Endodermal cell (in vitro differentiated cells): ENCODE results near the gene FHOD1. TPM values are rescaled to one million over a fixed set of nuclear protein-coding genes. Genes with fewer than 3 reads are reported as not detected.

Source experiments
- DNase-seq: peaks from one replicate; pipeline ENCODE4 v3.0.0-alpha.2; 2017
- H3K27ac ChIP-seq: 2 replicates; pipeline ENCODE4 v1.5.1; 2013; ENCODE audit warnings: mild to moderate bottlenecking, low read depth, low read length, moderate library complexity
- H3K27me3 ChIP-seq: 2 replicates; pipeline ENCODE4 v1.6.1; 2013; ENCODE audit warnings: mild to moderate bottlenecking, low read length, moderate library complexity; ENCODE audit not compliant: insufficient read depth, control insufficient read depth, poor library complexity, severe bottlenecking
- H3K36me3 ChIP-seq: 2 replicates; pipeline ENCODE4 v1.7.0; 2013; ENCODE audit warnings: mild to moderate bottlenecking, low read length, moderate library complexity; ENCODE audit not compliant: control insufficient read depth, insufficient read depth
- H3K4me1 ChIP-seq: one replicate; pipeline ENCODE4 v1.7.0; 2013; ENCODE audit warnings: low read length; ENCODE audit not compliant: control insufficient read depth, insufficient read depth
- H3K4me3 ChIP-seq: 2 replicates; pipeline ENCODE4 v1.5.1; 2013; ENCODE audit warnings: mild to moderate bottlenecking, low read length, moderate library complexity
- H3K9ac ChIP-seq: 2 replicates; pipeline ENCODE4 v1.6.1; 2013; ENCODE audit warnings: mild to moderate bottlenecking, low read length, moderate library complexity; ENCODE audit not compliant: poor library complexity, severe bottlenecking; ENCODE audit errors: extremely low read depth
- H3K9me3 ChIP-seq: 2 replicates; pipeline ENCODE4 v1.6.1; 2013; ENCODE audit warnings: mild to moderate bottlenecking, low read length, moderate library complexity; ENCODE audit not compliant: control insufficient read depth
- H3K27ac Mint-ChIP-seq: 2 replicates; pipeline ENCODE4 v1.8.0; 2020; ENCODE audit warnings: mixed read lengths
- H3K27me3 Mint-ChIP-seq: 2 replicates; pipeline ENCODE4 v1.8.0; 2021; ENCODE audit warnings: mild to moderate bottlenecking, mixed read lengths; ENCODE audit not compliant: insufficient read depth
- H3K36me3 Mint-ChIP-seq: 2 replicates; pipeline ENCODE4 v1.8.0; 2020; ENCODE audit warnings: low read depth, mixed read lengths
- H3K4me1 Mint-ChIP-seq: 2 replicates; pipeline ENCODE4 v1.8.0; 2020; ENCODE audit warnings: mixed read lengths
- H3K4me3 Mint-ChIP-seq: 2 replicates; pipeline ENCODE4 v1.8.0; 2020; ENCODE audit warnings: mild to moderate bottlenecking, moderate library complexity, mixed read lengths
- H3K9me3 Mint-ChIP-seq: 2 replicates; pipeline ENCODE4 v1.8.0; 2020; ENCODE audit warnings: mild to moderate bottlenecking, mixed read lengths
- WGBS, 2 experiments: methylation state at CpG; one replicate each; pipeline versions ENCODE4 v1.1.5 to v1.1.7; 2013; ENCODE audit warnings: missing lambda C conversion rate in 2 of 2, mixed read lengths in 1 of 2; ENCODE audit not compliant: insufficient coverage in 1 of 2, insufficient read length in 1 of 2; 5-methylcytosine and 5-hydroxymethylcytosine counted together
- total RNA-seq, 2 donors: library from RNA; stranded (reverse); fragmentation: NEBNext Ultra II Directional in 1 of 2; extraction: Animal tissue kit (Norgen Biotek cat#: 25700) in 1 of 2; gene quantifications; 2 replicates in 1 of 2; 3 replicates in 1 of 2; pipeline ENCODE4 v1.2.1, GENCODE V29; 2021
- TF ChIP-seq, protein P1 (sequence below): fragments of 200-600 bp; sonication (generic); conservative IDR thresholded peaks from 2 replicates; pipeline ENCODE4 v1.5.0; 2021; ENCODE audit warnings: antibody characterized with exemption, mild to moderate bottlenecking

Gene FHOD1
- total RNA-seq, 2 donors from 2014 or later, result 51.7 to 71.9 TPM

DNA sequence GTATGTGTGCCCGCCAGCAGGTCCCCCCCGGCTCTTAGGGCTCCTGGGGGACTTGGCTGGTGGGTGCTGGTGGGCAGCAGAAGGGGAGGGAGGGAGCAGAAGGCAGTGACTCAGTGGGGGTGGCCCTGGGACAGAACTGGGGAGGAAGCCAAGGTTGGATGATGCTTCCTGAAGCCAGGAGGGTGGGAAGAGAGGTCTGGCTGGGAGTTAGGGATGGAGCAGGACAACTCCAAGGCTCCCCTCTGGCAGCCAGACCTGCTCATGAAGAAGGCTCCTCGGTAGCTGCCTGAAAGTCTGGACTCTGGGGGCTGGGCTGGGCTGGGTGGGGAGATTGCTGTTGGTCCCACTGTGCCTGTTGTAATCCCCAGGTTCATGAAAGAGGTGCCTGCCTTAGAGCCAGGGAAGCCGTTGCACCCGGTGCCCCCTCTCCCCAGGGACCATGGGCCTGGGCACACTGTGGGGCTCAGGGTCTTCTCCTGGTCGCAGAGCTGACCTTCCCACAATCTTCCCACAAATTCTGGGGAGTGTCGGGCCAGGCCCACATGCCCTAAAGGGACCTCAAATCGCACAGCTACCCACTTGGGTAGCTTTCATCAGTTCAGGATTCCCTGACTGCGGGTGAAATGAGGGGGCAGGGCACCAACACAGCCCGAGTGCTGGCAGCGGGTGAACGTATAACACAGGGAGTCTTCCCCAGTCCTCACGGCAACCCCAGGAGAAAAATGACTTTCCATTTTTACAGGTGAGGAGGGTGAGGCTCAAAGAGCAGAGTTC lies 30.9 kb upstream of the FHOD1 start:
- H3K27ac ChIP-seq, result no peak overlapping the region
- H3K9me3 Mint-ChIP-seq, result no peaks in the 10 kb centered on the region
- WGBS, 2 experiments, result 87 to 96% methylated on average over 9 to 13 of the region's 13 CpGs

DNA sequence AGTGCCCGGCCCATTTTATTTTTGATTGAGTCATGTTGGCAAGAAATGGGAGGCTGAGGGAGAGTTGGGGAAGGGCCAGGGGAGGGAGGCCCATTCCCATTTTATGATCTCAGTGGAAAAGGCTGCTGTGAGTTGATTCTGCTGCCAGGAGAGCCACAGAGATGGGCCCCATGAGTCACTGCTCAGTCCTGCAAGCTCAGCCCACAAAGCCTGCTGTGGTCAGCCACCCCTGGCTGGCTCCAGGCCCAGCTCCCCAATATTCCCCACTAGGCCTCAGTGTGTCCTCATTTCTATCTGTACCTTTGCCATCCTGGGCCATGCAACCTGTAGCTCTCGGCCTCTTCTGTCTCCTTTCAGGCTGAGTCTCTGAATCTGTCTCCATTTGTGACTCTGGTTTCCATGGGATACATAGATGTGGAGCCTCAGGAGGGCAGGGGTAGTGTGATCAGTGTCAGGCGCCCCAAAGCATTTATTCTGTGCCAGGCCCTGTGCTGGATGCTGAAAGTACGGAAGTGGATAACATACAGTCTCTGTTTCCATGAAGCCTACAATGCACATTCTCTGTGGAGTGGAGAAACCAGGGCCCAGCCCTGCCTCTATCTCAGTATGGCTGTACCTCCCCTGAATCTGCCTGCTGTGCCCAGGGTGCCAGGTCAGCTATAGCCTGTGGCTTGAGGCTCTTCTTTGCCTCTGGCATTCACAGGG lies 30.2 kb upstream of the FHOD1 start:
- Histone ChIP-seq H3K27me3 (no peaks in the 10 kb centered on the region), H3K4me1 (no peaks in the 10 kb centered on the region), H3K4me3 (peak overlapping the region; percentile 70), H3K9ac (no peak overlapping the region), H3K36me3 (peaks cover 6% of the 10 kb centered on the region), H3K27ac (no peak overlapping the region), H3K9me3 (no peaks in the 10 kb centered on the region)
- H3K9me3 Mint-ChIP-seq, result no peaks in the 10 kb centered on the region
- no peak for DNase-seq
- H3K36me3 Mint-ChIP-seq, result peaks cover 5% of the 10 kb centered on the region
- H3K4me1 Mint-ChIP-seq, result peaks cover 6% of the 10 kb centered on the region
- TF ChIP-seq, protein P1, sequence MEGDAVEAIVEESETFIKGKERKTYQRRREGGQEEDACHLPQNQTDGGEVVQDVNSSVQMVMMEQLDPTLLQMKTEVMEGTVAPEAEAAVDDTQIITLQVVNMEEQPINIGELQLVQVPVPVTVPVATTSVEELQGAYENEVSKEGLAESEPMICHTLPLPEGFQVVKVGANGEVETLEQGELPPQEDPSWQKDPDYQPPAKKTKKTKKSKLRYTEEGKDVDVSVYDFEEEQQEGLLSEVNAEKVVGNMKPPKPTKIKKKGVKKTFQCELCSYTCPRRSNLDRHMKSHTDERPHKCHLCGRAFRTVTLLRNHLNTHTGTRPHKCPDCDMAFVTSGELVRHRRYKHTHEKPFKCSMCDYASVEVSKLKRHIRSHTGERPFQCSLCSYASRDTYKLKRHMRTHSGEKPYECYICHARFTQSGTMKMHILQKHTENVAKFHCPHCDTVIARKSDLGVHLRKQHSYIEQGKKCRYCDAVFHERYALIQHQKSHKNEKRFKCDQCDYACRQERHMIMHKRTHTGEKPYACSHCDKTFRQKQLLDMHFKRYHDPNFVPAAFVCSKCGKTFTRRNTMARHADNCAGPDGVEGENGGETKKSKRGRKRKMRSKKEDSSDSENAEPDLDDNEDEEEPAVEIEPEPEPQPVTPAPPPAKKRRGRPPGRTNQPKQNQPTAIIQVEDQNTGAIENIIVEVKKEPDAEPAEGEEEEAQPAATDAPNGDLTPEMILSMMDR, result no peak
- H3K27ac Mint-ChIP-seq, result no peak overlapping the region
- H3K27me3 Mint-ChIP-seq, result no peaks in the 10 kb centered on the region
- H3K4me3 Mint-ChIP-seq, result no peak overlapping the region
- 92 to 100% methylated on average over 3 to 4 of the region's 4 CpGs for WGBS, 2 experiments

More for the DNA sequence above, 30.9 kb upstream of the FHOD1 start:
- H3K36me3 Mint-ChIP-seq, result peaks cover 5% of the 10 kb centered on the region
- Histone ChIP-seq H3K27me3 (no peaks in the 10 kb centered on the region), H3K9ac (no peak overlapping the region), H3K4me3 (peak overlapping the region; percentile 70), H3K9me3 (no peaks in the 10 kb centered on the region), H3K36me3 (peaks cover 6% of the 10 kb centered on the region), H3K4me1 (no peaks in the 10 kb centered on the region)
- H3K4me1 Mint-ChIP-seq, result peaks cover 6% of the 10 kb centered on the region
- TF ChIP-seq, protein P1, result no peak
- H3K4me3 Mint-ChIP-seq, result peak overlapping the region; percentile 61
- H3K27ac Mint-ChIP-seq, result no peak overlapping the region
- no peak for DNase-seq
- no peaks in the 10 kb centered on the region for H3K27me3 Mint-ChIP-seq

DNA sequence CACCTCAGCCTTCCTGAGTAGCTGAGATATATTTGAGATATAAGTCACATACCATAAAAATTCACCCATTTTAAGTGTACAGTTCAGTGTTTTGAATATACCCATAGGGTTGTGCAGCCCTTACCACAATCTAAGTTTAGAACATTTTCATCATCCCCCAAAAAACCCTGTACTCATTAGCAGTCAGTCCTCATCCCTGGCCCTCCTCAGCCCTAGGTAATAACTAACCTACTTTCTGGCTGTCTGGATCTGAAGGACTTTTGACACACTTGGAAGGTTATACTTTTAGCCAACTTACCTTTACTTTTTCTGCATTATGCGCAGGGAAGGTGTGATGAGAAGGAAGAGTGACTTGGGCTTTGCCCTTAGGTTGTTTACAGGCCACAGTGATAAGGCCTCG lies 28.0 kb upstream of the FHOD1 start:
- Histone ChIP-seq H3K4me3 (no peak overlapping the region), H3K9ac (no peak overlapping the region), H3K9me3 (no peaks in the 10 kb centered on the region), H3K4me1 (no peaks in the 10 kb centered on the region), H3K27me3 (no peaks in the 10 kb centered on the region), H3K27ac (no peak overlapping the region), H3K36me3 (peaks cover 10% of the 10 kb centered on the region)
- Mint-ChIP-seq H3K27ac (no peak overlapping the region), H3K4me3 (no peak overlapping the region), H3K27me3 (no peaks in the 10 kb centered on the region), H3K36me3 (peaks cover 5% of the 10 kb centered on the region), H3K9me3 (no peaks in the 10 kb centered on the region), H3K4me1 (peaks cover 6% of the 10 kb centered on the region)
- TF ChIP-seq, protein P1, result no peak
- no peak for DNase-seq
- 100% methylated on average over 1 to 2 of the region's 2 CpGs for WGBS, 2 experiments
